HG02642 (cell line): ENCODE measurements around the gene SCML1.
A peak's percentile ranks its signal among the peaks of the same experiment; 100 is the strongest.
"Not testable (repeated sequence)": the region's sequence is repeated elsewhere in the genome, so short reads cannot be mapped to it uniquely, and the experiment has no call there.

Source experiments
- ATAC-seq: cut with Tn5 transposase; IDR thresholded peaks from one replicate; pipeline ENCODE4 v1.9.1; 2021; ENCODE audit warnings: mild to moderate bottlenecking; ENCODE audit not compliant: unreplicated experiment, poor library complexity

SCML1 gene

DNA sequence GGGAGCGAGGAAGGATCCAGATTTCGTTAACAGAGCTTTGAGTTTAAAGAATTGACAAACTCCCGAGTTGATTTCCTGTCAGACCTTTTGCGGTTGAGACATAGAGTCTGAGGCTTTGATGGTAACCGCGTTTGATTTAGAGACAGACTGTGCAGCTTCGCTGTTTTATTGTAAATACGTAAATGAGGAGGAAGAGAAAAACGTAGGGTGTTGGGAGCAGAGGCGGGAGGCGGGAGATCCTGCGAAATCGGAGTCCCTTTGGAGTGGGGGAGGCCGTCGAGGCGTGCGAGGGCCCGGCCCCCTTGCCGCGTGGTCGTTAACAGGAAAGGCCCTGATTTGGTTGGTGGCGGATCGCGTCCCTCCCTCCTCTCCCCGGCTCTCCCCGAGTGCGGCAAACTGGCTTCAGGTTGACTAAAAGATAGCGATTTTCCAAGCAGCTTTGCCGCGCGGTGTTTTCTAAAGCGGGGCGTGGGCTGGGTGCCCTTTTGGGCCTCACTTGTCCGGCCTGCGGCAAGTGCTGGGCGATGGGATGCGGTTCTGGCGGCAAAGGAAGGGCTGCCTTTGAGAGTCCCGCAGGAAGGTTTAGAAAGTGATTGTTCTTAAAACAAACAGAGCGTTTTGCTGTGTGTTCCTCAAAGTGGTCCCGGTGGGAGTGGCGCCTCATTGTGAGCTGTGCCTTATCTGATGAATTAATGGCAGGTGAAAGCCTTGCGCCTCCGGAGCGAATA lies 857 bp downstream of the SCML1 start:
- peak; percentile 25 for ATAC-seq

DNA sequence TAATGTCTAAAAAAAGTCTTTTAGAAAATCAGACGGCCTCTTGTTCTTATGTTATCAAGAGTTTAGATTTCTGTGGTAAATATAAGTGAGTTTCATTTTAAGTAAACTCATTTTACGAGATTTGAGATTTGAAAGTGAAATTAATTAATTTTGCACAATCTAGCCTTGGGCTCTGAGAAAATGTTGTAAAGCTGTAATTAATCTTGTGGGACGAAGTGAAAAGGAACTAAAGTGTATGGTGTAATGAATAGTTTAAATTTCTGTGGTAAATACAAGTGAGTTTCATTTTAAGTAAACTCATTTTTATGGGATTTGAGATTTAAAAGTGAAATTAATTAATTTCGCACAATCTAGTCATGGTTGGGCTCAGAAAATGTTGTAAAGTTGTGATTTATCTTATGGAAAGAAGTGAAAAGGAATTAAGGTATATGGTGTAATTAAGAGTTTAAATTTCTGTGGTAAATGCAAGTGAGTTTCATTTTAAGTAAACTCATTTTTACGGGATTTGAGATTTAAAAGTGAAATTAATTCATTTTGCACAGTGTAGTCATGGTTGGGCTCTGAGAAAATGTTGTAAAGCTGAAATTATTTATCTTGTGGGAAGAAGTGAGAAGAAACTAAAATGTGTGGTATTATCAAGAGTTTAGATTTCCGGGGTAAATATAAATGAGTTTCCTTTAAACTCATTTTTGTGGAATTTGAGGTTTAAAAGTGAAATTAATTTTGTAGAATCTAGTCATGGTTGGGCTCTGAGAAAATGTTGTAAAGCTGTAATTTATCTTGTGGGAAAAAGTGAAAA lies 1.6 kb downstream of the SCML1 start:
- ATAC-seq = no peak

DNA sequence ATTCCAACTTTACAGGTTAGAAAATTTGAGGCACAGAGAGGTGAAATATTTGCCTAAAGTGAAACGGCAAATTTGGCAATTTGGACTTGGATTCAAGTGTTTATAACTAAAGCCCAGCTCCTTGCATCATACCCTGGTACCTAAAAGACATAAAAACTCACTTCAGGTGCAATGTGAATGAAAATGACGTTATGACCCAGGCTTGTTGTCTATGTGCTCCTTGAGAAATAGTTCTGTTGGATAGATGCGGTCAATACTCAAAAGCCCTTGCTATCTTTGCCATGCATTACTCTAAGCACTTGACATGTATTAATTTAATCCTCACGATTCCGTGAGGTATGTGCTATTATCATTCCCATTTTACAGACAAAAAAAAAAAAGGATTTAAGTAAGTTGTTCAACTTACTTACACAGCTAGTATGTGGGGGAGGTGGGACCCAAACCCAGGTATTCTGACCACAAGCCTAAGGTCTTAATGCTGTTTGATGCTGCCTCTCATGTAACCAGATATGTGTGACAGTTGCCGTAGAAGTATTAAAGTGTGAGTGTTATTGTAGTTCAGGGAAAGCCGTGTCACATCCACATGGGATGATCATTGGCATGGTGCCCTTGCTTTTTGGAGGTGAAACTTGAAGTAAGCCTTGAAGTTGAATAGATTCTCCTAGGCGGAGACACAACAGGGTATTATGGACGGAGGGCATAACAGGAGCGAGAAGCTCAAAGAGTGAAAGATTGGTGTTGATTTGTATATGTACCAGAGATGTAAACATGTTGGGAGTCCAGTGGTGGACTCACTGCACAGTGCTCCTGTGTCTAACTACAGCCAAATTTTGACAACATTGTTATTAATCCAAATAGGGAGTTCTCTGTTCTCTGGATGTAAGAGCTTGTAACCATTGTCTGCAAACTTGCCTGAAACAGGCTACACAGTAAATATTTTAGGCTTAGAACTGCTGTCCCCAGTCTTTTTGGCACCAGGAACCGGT lies 3.1 kb downstream of the SCML1 start:
- ATAC-seq = no peak

DNA sequence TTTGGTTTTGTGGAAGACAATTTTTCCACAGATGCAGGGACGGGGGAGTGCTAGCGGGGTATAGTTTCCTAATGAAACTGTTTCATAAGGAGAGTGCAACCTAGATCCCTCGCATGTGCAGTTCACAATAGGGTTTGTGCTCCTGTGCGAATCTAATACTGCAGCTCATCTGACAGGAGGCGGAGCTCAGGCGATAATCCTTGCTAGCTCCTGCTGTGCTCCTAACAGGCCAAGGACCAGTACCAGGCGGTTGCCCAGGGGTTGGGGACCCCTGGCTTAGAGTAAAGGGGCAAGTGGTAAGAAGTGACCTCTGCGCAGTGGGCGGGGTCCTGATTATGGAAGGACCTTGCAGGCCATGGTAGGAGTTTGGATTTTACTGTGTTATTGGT lies 3.8 kb downstream of the SCML1 start:
- no peak for ATAC-seq

DNA sequence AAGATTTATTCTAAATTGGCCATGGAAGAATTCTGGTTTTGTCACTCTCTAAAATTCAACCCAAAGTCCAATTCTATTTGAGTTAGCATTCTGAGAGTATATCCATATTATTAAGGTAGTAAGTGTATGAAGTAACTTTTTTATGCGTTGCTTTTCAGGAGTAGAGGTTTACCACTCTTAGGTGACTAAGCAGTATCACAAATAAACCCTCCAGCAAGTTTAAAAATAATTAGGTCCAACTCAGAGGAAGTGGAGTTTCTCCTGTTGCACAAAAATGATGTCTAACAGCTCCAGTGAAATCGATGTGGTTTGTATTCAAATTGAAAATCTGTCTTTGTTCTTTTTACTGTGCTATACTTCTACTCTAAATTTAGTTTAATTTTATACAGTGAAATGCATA lies 6.6 kb downstream of the SCML1 start:
- ATAC-seq = no peak

DNA sequence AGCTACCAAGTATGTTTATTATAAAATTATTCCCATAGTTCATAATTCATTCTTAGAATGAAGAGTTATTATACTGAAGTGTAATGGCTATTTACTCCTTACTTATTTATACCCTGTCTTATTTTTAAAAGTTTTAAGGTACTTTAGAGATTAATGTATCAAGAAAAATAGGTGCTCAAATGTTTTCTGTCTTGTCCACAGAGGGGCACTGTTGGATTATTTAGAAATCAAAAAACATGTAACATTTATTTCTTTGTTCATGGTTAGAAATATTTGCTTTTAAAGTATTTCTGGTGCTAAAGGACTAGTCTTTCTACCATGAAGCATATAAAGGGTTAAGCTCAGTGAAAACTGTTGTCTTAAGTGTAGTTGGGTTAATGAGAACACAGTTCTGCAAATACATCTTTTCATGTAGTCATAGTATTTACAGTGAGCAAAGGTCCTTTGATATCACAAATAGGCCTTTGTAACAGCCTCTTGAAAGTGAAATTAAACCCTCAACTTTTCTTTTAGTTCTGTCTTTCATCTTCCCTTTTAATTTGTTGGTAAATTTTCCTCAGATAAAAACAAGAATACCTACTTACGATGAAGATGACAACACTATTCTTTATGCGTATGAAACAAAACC lies 7.7 kb downstream of the SCML1 start:
- ATAC-seq = no peak

DNA sequence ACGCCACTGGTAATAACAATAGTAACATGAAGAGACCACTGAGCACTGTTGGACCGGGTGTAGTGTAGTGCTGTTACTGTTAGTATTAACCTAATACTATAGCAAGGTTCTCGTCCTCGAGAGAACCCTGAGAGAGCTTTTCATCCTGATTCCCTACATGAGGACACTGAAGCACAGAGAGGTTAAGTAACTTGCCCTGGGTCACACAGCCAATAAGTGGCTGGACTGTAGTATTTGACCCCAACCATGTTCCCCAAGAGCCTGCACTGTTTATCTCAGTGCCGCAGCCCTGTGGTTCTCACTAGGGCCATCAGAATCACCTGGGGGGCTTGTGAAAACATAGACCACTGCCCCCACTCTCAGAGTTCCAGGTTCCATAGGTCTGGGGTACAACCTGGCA lies 10.4 kb downstream of the SCML1 start:
- no peak for ATAC-seq

DNA sequence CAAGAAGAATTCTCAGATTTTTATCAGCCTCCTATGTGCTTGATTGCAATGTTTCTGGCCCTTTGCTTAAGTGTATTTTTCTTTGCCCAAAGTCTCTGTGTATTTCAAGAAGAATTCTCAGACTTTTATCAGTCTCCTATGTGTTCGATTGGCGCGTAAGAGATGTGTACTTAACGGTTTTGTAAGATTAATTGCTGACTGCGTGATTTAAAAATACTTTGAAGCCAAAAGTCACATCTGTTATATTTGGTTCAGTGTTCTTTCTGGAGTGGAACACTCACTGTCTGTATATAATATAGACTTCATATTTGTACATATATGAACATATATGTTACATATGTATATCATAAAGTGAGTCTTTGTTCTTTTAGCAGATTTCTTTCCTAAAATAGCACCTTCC lies 11.4 kb downstream of the SCML1 start:
- no peak for ATAC-seq

DNA sequence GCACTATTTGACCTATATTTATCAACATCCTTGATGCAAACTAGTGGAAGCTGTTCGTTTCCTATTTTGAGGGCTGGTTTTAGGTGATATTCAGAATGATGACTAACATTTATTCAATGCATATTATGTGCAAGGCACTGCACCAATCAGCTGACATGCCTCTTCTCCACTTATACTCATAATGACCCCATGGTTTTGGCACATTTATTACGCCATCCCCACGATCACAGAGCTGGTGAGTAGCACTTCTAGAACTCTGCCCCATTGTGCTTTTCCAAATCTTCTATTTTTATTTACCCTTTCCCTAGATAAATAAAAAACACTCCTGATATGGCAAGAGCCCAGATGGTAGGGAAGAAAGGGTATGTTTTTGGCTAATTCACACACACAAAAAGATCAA lies 13.1 kb downstream of the SCML1 start:
- ATAC-seq = no peak

DNA sequence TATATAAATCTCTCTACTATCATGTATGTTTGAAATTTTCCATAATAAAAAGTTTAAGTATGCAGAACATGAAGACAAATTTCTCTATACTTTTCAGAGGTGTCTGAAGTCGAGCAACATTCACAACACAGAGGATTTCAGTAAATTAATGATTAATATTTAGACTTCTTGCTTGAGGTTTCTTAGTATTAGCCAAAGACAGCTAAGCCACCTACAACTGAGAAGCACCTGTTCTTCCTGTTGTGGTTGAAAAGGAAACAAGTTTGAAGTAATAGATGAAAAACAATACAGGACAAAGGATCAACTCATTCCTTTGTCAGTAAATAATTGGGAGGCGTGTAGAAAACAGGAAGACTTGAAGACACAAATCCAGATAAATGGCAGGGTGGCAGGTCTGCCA lies 21.1 kb downstream of the SCML1 start:
- ATAC-seq = peak; percentile 87

DNA sequence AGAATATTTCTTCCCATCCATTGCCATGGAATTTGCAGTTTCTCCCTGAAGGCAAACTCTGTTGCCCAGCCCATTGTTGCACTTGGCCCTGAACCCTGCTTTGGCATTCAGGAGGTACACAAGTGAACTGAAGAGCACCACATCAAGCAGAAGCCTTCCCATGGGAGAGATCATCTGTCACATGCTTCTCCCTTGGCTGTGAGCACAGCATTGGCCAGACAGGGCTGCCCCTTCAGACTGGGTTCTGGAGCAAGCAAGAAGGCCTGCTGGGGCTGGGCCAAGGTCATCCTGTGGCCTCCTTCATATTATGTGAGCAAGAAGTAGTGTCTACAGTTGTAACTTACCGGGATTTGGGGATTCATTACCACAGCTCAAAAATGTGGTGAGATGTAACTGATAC lies 22.7 kb downstream of the SCML1 start:
- ATAC-seq = no peak

DNA sequence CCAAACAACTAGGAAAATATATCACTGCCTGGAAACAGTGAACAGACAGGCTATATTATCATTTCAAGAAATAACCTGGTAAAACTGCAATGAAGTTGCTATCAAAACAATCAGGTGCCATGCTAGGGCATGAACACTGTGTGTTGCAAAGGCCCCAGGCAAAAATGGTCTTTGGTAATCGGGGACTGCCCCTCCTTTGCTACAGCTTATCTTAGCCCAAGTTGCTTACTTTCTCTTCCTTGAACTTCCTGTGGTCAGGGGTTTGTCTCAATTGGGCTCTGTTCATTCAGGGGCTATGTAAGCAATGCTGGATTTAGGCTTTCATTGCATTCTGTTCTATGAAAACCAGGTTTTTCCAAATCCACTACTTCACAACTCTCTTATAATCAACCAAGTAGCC lies 30.4 kb downstream of the SCML1 start:
- ATAC-seq = no peak

DNA sequence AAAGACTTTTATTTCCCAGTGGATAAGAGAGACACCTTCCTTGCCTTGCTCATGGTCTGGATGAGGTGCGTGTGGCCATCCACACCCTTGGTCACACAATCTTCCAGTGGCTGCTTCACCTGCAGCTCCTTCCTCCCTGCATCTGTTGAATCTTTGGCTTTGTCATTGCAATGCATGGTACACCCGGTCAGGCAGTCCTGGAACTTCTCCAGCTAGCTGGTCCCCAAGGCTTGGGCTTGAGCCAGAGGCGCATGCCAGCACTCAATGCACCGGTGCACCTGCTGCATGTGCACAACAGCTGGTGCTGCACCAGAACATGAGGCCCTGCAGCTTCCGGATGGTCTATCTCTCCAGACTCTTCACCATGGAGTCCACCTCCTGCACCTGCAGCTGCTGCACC lies 31.7 kb downstream of the SCML1 start:
- ATAC-seq = no peak

DNA sequence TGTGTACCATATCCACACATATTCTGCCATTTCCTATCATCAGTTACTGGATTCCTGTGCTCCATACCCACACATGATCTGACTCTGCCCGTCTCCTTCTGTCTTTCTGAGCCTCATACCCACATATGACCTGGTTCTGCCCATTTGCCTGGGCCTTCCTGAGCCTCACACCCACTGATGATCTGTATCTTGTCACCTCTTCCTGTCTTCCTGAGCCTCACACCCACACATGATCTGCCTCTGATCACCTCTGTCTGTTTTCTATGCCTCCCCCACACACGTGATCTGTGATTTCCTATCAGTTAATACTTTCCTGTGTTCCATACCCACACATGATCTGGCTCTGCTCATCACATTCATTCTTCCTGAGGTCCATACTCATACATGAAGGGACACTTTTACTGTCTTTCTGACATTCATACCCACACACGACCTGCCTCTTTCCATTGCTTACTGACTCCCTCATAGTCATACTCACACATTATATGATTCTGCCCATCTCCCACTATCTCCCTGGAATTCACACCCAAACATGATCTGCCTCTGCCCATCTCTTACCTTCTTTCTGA lies 32.5 kb downstream of the SCML1 start:
- no peak for ATAC-seq

DNA sequence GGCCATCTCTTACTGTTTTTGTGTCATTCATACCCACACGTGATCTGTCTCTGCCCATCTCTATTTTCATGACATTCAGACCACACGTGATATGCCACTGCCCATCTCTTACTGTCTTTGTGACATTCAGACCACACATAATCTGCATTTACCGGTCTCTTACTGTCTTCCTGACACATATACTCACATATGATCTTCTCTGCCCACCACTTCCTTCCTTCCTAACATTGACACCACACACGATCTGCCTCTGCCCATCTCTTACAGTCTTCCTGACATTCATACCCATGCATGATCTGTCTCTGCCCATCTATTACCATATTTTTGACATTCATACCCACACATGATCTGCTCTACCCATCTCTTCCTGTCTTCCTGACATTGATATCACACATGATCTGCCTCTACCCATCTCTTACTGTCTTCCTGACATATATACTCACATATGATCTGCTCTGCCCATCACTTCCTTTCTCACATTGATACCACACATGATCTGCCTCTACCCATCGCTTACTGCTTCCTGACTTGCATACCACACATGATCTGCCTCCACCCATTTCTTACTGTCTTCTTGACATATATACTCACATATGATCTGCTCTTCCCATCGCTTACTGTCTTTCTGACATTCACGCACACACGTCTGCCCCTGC lies 36.1 kb downstream of the SCML1 start:
- ATAC-seq = no peak

DNA sequence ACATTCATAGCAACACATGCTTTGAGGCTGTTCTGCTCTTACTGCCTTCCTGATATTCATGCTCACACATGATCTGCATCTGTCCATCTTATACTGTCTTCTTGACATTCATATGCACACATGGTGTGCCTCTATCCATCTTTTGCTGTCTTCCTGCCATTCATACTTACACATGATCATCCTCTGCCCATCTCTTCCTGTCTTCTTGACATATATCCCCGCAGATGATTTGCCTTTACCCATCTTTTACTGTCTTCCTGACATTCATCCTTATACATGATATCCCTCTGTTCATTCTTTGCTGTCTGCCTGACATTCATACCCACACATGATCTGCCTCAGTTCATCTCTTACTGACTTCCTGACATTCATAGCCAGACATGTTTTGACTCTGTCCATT lies 36.8 kb downstream of the SCML1 start:
- no peak for ATAC-seq

DNA sequence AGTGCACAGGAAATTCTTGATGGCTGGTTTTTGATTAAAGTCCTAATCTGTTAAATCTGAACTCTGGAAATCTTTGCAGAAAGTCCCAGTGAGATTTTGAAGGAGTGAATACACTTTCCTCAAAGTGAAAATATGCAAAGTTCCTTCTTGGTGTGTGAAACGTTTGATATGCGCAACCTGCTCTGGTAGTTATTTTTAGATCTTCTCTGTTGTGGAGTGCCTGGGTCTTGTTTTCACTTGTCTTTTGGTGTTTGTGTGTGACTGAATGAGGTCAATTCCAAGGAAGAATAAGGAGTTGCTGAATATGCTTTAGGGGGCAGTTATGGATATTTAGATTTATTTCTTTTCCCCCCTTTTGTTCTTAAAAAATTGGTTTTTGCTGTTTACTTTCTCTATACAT lies 41.7 kb downstream of the SCML1 start:
- ATAC-seq = no peak

DNA sequence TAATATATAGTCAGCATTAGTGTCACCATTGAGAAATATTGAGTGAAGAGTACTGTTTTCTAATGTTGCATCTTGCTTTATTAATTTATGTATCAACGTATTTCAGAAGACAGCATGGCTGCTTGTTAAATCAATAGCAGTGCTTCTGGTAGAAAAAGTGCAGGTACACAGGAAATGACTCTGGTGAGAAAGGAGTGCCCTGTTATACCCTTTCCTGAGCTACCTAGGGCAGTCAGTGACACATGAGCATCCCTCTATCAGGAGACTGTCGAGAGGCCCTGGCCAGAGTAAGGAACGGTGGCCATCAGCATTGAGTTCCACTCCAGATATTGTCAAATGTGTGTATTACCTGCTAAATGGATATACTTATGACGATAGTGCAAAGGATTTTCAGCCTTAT lies 42.1 kb downstream of the SCML1 start:
- no peak for ATAC-seq

DNA sequence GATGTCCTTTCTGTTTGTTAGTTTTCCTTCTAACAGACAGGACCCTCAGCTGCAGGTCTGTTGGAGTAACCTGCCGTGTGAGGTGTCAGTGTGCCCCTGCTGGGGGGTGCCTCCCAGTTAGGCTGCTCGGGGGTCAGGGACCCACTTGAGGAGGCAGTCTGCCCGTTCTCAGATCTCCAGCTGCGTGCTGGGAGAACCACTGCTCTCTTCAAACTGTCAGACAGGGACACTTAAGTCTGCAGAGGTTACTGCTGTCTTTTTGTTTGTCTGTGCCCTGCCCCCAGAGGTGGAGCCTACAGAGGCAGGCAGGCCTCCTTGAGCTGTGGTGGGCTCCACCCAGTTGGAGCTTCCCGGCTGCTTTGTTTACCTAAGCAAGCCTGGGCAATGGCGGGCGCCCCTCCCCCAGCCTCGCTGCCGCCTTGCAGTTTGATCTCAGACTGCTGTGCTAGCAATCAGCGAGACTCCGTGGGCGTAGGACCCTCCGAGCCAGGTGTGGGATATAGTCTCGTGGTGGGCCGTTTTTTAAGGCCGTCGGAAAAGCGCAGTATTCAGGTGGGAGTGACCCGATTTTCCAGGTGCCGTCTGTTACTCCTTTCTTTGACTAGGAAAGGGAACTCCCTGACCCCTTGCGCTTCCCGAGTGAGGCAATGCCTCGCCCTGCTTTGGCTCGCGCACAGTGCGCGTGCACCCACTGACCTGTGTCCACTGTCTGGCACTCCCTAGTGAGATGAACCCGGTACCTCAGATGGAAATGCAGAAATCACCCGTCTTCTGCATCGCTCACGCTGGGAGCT lies 49.5 kb downstream of the SCML1 start:
- ATAC-seq = not testable (repeated sequence)
